HuH-7.5 (cell line): ENCODE measurements around the gene LARGE1.
"Not testable (repeated sequence)": the region's sequence is repeated elsewhere in the genome, so short reads cannot be mapped to it uniquely, and the experiment has no call there.

Experiments used
- DNase-seq: peaks from one replicate; pipeline ENCODE4 v3.0.0; 2011; ENCODE audit warnings: low spot score

LARGE1 gene

GRCh38 chr22:33591946-33592345, 328.3 kb downstream of the LARGE1 start:
- no peak for DNase-seq

- no peak for DNase-seq
Observed at GRCh38 chr22:33589297-33589696, 331.0 kb downstream of the LARGE1 start.

- DNase-seq = no peak
Observed at GRCh38 chr22:33588860-33589259, 331.4 kb downstream of the LARGE1 start.

- no peak for DNase-seq
Observed at GRCh38 chr22:33584152-33584551, 336.1 kb downstream of the LARGE1 start.

- DNase-seq = no peak
Observed at GRCh38 chr22:33582822-33583400, 337.4 kb downstream of the LARGE1 start.

- no peak for DNase-seq
Observed at GRCh38 chr22:33580310-33580709, 340.0 kb downstream of the LARGE1 start.

- peak; percentile 41 for DNase-seq
Observed at GRCh38 chr22:33579448-33580093, 340.7 kb downstream of the LARGE1 start.

- no peak for DNase-seq
Observed at GRCh38 chr22:33578752-33579151, 341.5 kb downstream of the LARGE1 start.

- peak; percentile 21 for DNase-seq
Observed at GRCh38 chr22:33577862-33578411, 342.3 kb downstream of the LARGE1 start.

GRCh38 chr22:33576205-33576604, 344.1 kb downstream of the LARGE1 start:
- no peak for DNase-seq

GRCh38 chr22:33575771-33576170, 344.5 kb downstream of the LARGE1 start:
- DNase-seq = no peak

- DNase-seq = no peak
Observed at GRCh38 chr22:33575041-33575440, 345.2 kb downstream of the LARGE1 start.

GRCh38 chr22:33573479-33573878, 346.8 kb downstream of the LARGE1 start:
- DNase-seq = no peak

- no peak for DNase-seq
Observed at GRCh38 chr22:33572086-33572485, 348.2 kb downstream of the LARGE1 start.

- DNase-seq = no peak
Observed at GRCh38 chr22:33570110-33570509, 350.2 kb downstream of the LARGE1 start.

GRCh38 chr22:33569559-33569958, 350.7 kb downstream of the LARGE1 start:
- DNase-seq = no peak

- DNase-seq = no peak
Observed at GRCh38 chr22:33569018-33569417, 351.3 kb downstream of the LARGE1 start.

- not testable (repeated sequence) for DNase-seq
Observed at GRCh38 chr22:33566495-33566894, 353.8 kb downstream of the LARGE1 start.

GRCh38 chr22:33565580-33565995, 354.7 kb downstream of the LARGE1 start:
- no peak for DNase-seq

GRCh38 chr22:33564683-33565082, 355.6 kb downstream of the LARGE1 start:
- no peak for DNase-seq

GRCh38 chr22:33563220-33563964, 356.9 kb downstream of the LARGE1 start:
- no peak for DNase-seq

GRCh38 chr22:33562501-33562900, 357.8 kb downstream of the LARGE1 start:
- no peak for DNase-seq
